A549 (cell line): ENCODE data around the gene MTAP. TPM values are rescaled to one million over a fixed set of nuclear protein-coding genes. Genes with fewer than 3 reads are reported as not detected.

Experiments used
- ATAC-seq, 2 experiments: fragments of 200-7000 bp in 1 of 2; fragments of >200 bp in 1 of 2; cut with Nextera tagmentation in 1 of 2; cut with Tn5 transposase in 1 of 2; 3 replicates each; pipeline versions ENCODE4 v1.8.0 to v1.9.1; 2018 to 2020; ENCODE audit warnings: mild to moderate bottlenecking in 1 of 2, moderate library complexity in 1 of 2
- CTCF ChIA-PET: fragments of 300-600 bp; sonication (Branson Sonifier 250); formaldehyde crosslinking; extraction: SDS; loops from one replicate; lab custom pipeline; 2021; ENCODE audit warnings: antibody characterized with exemption, inconsistent platforms; lab: Yijun Ruan, JAX
- POLR2A ChIA-PET: fragments of 350-600 bp; formaldehyde crosslinking; extraction: SDS; loops from one replicate; lab custom pipeline; 2021; ENCODE audit warnings: antibody characterized with exemption, inconsistent platforms; lab: Yijun Ruan, JAX
- DNase-seq, 2 experiments: peaks; one replicate each; pipeline versions ENCODE4 v3.0.0 to v3.0.0-alpha.2; 2011 to 2016; ENCODE audit warnings: low read depth in 1 of 2, low spot score in 1 of 2
- FAIRE-seq: peaks from 2 replicates; lab custom pipeline; 2011; peaks lifted over from hg19 to GRCh38; lab: Jason Lieb, UNC
- H3K27ac ChIP-seq, 2 experiments: fragments of >200 bp; sonication (Bioruptor Twin); formaldehyde crosslinking; 3 replicates each; pipeline ENCODE4 v1.5.1; 2016 to 2017
- H3K4me1 ChIP-seq: fragments of >200 bp; sonication (Bioruptor Twin); formaldehyde crosslinking; 3 replicates; pipeline ENCODE4 v1.6.1; 2016
- H3K4me2 ChIP-seq: fragments of >200 bp; sonication (Bioruptor Twin); formaldehyde crosslinking; 3 replicates; pipeline ENCODE4 v1.6.1; 2016
- H3K4me3 ChIP-seq: fragments of >200 bp; sonication (Bioruptor Twin); formaldehyde crosslinking; 3 replicates; pipeline ENCODE4 v1.5.1; 2016
- H3K9me3 ChIP-seq: fragments of >200 bp; sonication (Bioruptor Twin); formaldehyde crosslinking; 3 replicates; pipeline ENCODE4 v1.6.1; 2016
- BCL3 ChIP-seq: fragments of >200 bp; sonication (Bioruptor Twin); formaldehyde crosslinking; IDR thresholded peaks from 3 replicates; pipeline ENCODE4 v1.6.1; 2016
- BHLHE40 ChIP-seq: IDR thresholded peaks from 2 replicates; pipeline ENCODE4 v1.6.1; 2012; ENCODE audit warnings: low read depth, low read length, inconsistent platforms
- CEBPB ChIP-seq, 2 experiments: fragments of >200 bp in 1 of 2; sonication (Bioruptor Twin) in 1 of 2; formaldehyde crosslinking in 1 of 2; IDR thresholded peaks; 2 replicates each; pipeline ENCODE4 v1.6.1; 2012 to 2016
- CHD4 ChIP-seq: fragments of 200-600 bp; sonication (generic); IDR thresholded peaks from 2 replicates; pipeline ENCODE4 v1.6.1; 2016; ENCODE audit warnings: antibody characterized with exemption, mild to moderate bottlenecking, borderline replicate concordance
- E2F6 ChIP-seq: IDR thresholded peaks from 2 replicates; pipeline ENCODE4 v1.6.1; 2012; ENCODE audit warnings: low read depth, borderline replicate concordance
- EHMT2 ChIP-seq: fragments of 200-600 bp; sonication (generic); IDR thresholded peaks from 2 replicates; pipeline ENCODE4 v1.6.1; 2016; ENCODE audit warnings: antibody characterized with exemption, low read depth, mild to moderate bottlenecking, moderate library complexity
- GATA3 ChIP-seq: IDR thresholded peaks from 2 replicates; pipeline ENCODE4 v1.6.1; 2012; ENCODE audit warnings: borderline replicate concordance
- HDAC2 ChIP-seq: fragments of 200-600 bp; sonication (generic); IDR thresholded peaks from 2 replicates; pipeline ENCODE4 v1.6.1; 2016
- HOXA7 ChIP-seq: fragments of 250-450 bp; sonication (Bioruptor Pico); IDR thresholded peaks from 2 replicates; pipeline ENCODE4 v1.5.0; 2020; ENCODE audit warnings: mild to moderate bottlenecking, moderate library complexity
- HOXB5 ChIP-seq: fragments of 250-450 bp; sonication (Bioruptor Pico); IDR thresholded peaks from 2 replicates; pipeline ENCODE4 v1.5.0; 2020; ENCODE audit warnings: mild to moderate bottlenecking, moderate library complexity
- JUNB ChIP-seq: fragments of >200 bp; sonication (Bioruptor Twin); formaldehyde crosslinking; IDR thresholded peaks from 2 replicates; pipeline ENCODE4 v1.6.1; 2016
- MAFK ChIP-seq: fragments of 450-650 bp; IDR thresholded peaks from 2 replicates; pipeline ENCODE4 v1.6.1; 2014; ENCODE audit not compliant: partially characterized antibody
- MAZ ChIP-seq: fragments of 150-350 bp; IDR thresholded peaks from 2 replicates; pipeline ENCODE4 v1.6.1; 2014; ENCODE audit warnings: antibody characterized with exemption, low read depth, low read length, borderline replicate concordance
- MYC ChIP-seq: IDR thresholded peaks from 2 replicates; pipeline ENCODE4 v1.6.1; 2012; ENCODE audit warnings: mild to moderate bottlenecking, inconsistent platforms, low read length, improper control_type of control experiment, borderline replicate concordance
- NFE2L2 ChIP-seq: fragments of 150-350 bp; conservative IDR thresholded peaks from 2 replicates; pipeline ENCODE4 v1.6.1; 2014; ENCODE audit warnings: low read length
- NR3C1 ChIP-seq: fragments of >200 bp; sonication (Bioruptor Twin); formaldehyde crosslinking; IDR thresholded peaks from 3 replicates; pipeline ENCODE4 v1.6.1; 2017
- PHF8 ChIP-seq: fragments of 200-600 bp; sonication (generic); IDR thresholded peaks from 2 replicates; pipeline ENCODE4 v1.6.1; 2016; ENCODE audit warnings: low read depth, mild to moderate bottlenecking, antibody characterized with exemption, moderate library complexity, borderline replicate concordance
- TP53 ChIP-seq: fragments of 250-450 bp; sonication (Bioruptor Pico); IDR thresholded peaks from 2 replicates; pipeline ENCODE4 v1.5.0; 2021; ENCODE audit warnings: mild to moderate bottlenecking, moderate library complexity
- ZFP36 ChIP-seq: fragments of 450-650 bp; IDR thresholded peaks from 2 replicates; pipeline ENCODE4 v1.6.1; 2014; ENCODE audit warnings: borderline replicate concordance; ENCODE audit not compliant: partially characterized antibody
- whole genome bisulfite sequencing: methylation state at CpG from one replicate; pipeline ENCODE4 v1.1.6; 2017; ENCODE audit errors: missing lambda C conversion rate; 5-methylcytosine and 5-hydroxymethylcytosine counted together
- polyA plus RNA-seq, 4 experiments: library from polyadenylated mRNA; depleted of rRNA in 3 of 4; stranded (reverse); fragments of >200 nt; fragmentation: RNase III in 1 of 4; extraction: RNeasy Plus Mini Kit Qiagen cat#74134 plus additional on column Dnase treatment in 1 of 4; gene quantifications; 2 replicates in 3 of 4; 3 replicates in 1 of 4; pipeline ENCODE4 v1.2.3, GENCODE V29; 2011 to 2017
- TF ChIP-seq, protein P1 (sequence below): fragments of >200 bp; sonication (Bioruptor Twin); formaldehyde crosslinking; IDR thresholded peaks from 2 replicates; pipeline ENCODE4 v1.6.1; 2016
- TF ChIP-seq, protein P2 (sequence below): fragments of 450-650 bp; IDR thresholded peaks from 2 replicates; pipeline ENCODE4 v1.6.1; 2014; ENCODE audit warnings: antibody characterized with exemption

MTAP gene
- polyA plus RNA-seq, 2 of the 4 experiments (the other 2 are of a cell fraction): 4.1 to 35.6 TPM

GRCh38 chr9:21919377-21920362 is 117.2 kb downstream of the MTAP start:
- TF ChIP-seq, protein P1, sequence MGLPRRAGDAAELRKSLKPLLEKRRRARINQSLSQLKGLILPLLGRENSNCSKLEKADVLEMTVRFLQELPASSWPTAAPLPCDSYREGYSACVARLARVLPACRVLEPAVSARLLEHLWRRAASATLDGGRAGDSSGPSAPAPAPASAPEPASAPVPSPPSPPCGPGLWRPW: no peak
- TF ChIP-seq NFE2L2 (no peak), JUNB (no peak), E2F6 (no peak), MAFK (no peak), CHD4 (no peak), EHMT2 (no peak), PHF8 (no peak), BCL3 (no peak), NR3C1 (no peak), BHLHE40 (no peak), GATA3 (no peak)
- TF ChIP-seq, protein P2, sequence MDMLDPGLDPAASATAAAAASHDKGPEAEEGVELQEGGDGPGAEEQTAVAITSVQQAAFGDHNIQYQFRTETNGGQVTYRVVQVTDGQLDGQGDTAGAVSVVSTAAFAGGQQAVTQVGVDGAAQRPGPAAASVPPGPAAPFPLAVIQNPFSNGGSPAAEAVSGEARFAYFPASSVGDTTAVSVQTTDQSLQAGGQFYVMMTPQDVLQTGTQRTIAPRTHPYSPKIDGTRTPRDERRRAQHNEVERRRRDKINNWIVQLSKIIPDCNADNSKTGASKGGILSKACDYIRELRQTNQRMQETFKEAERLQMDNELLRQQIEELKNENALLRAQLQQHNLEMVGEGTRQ: no peak
- Histone ChIP-seq H3K27ac (no peak overlapping the region), H3K9me3 (no peaks in the 10 kb centered on the region), H3K4me3 (no peak overlapping the region), H3K4me2 (no peak overlapping the region), H3K4me1 (no peaks in the 10 kb centered on the region)
- ChIA-PET POLR2A (no interaction called here), CTCF (no interaction called here)
- DNase-seq: no peak
- no peak for ATAC-seq
- WGBS: no CpG with 5 or more reads among the region's 4 CpGs
- FAIRE-seq: no peak

- POLR2A ChIA-PET: no interaction called here
- no peak overlapping the region for H3K27ac ChIP-seq
- DNase-seq (no peak), FAIRE-seq (no peak), ATAC-seq (no peak)
- no peaks in the 10 kb centered on the region for H3K9me3 ChIP-seq
- H3K4me3 ChIP-seq: no peak overlapping the region
- TF ChIP-seq CEBPB (IDR thresholded peaks at IDR 0.05) (no peak), HOXA7 (CRISPR knock-in tag) (no peak), MYC (no peak), TP53 (CRISPR knock-in tag) (no peak), HOXB5 (no peak), MAZ (no peak), HDAC2 (no peak), PHF8 (no peak), ZFP36 (no peak)
- TF ChIP-seq, protein P2: no peak
- no peaks in the 10 kb centered on the region for H3K4me1 ChIP-seq
- WGBS: no CpG with 5 or more reads among the region's 1 CpG
- H3K4me2 ChIP-seq: no peak overlapping the region
- CTCF ChIA-PET: no interaction called here
Measured at GRCh38 chr9:21923694-21924093, 121.3 kb downstream of the MTAP start.
